HEK293T (cell line): ENCODE results near the gene DNAJC11.
A peak's percentile ranks its signal among the peaks of the same experiment; 100 is the strongest.

Experiments used
- CTCF ChIA-PET: fragments of 350-600 bp; formaldehyde crosslinking; extraction: SDS; loops from one replicate; lab custom pipeline; 2021; ENCODE audit warnings: antibody characterized with exemption, inconsistent platforms; lab: Yijun Ruan, JAX
- POLR2A ChIA-PET: fragments of 350-600 bp; formaldehyde crosslinking; extraction: SDS; loops from one replicate; lab custom pipeline; 2020; ENCODE audit warnings: antibody characterized with exemption, inconsistent platforms; lab: Yijun Ruan, JAX
- DNase-seq: peaks from one replicate; pipeline ENCODE4 v3.0.0; 2012; ENCODE audit warnings: mixed read lengths; ENCODE audit errors: extremely low spot score
- ARNT ChIP-seq: fragments of 450-650 bp; IDR thresholded peaks from 2 replicates; pipeline ENCODE4 v1.6.1; 2017; ENCODE audit warnings: mild to moderate bottlenecking
- BHLHE40 ChIP-seq: fragments of 450-650 bp; IDR thresholded peaks from 2 replicates; pipeline ENCODE4 v1.6.1; 2016; ENCODE audit warnings: mild to moderate bottlenecking, moderate library complexity, borderline replicate concordance
- CTBP1 ChIP-seq: fragments of 450-650 bp; IDR thresholded peaks from 2 replicates; pipeline ENCODE4 v1.6.1; 2016; ENCODE audit warnings: borderline replicate concordance
- ELF4 ChIP-seq: fragments of 450-650 bp; IDR thresholded peaks from 2 replicates; pipeline ENCODE4 v1.6.1; 2017; ENCODE audit warnings: antibody characterized with exemption
- FOXA1 ChIP-seq: fragments of 450-650 bp; IDR thresholded peaks from 2 replicates; pipeline ENCODE4 v1.6.1; 2016; ENCODE audit warnings: mild to moderate bottlenecking
- FOXK2 ChIP-seq: fragments of 450-650 bp; IDR thresholded peaks from 2 replicates; pipeline ENCODE4 v1.6.1; 2016; ENCODE audit warnings: mild to moderate bottlenecking
- FOXM1 ChIP-seq: fragments of 450-650 bp; IDR thresholded peaks from 2 replicates; pipeline ENCODE4 v1.6.1; 2017; ENCODE audit warnings: mild to moderate bottlenecking, borderline replicate concordance
- HDGF ChIP-seq: fragments of 450-650 bp; IDR thresholded peaks from 2 replicates; pipeline ENCODE4 v1.6.1; 2017; ENCODE audit warnings: antibody characterized with exemption, borderline replicate concordance
- L3MBTL2 ChIP-seq: fragments of 450-650 bp; conservative IDR thresholded peaks from 2 replicates; pipeline ENCODE4 v1.6.1; 2016; ENCODE audit warnings: mild to moderate bottlenecking
- LEF1 ChIP-seq: fragments of 450-650 bp; IDR thresholded peaks from 2 replicates; pipeline ENCODE4 v1.6.1; 2017; ENCODE audit warnings: mild to moderate bottlenecking, borderline replicate concordance
- NFRKB ChIP-seq: fragments of 450-650 bp; IDR thresholded peaks from 2 replicates; pipeline ENCODE4 v1.6.1; 2016; ENCODE audit warnings: mild to moderate bottlenecking, moderate library complexity
- PKNOX1 ChIP-seq: fragments of 450-650 bp; IDR thresholded peaks from 2 replicates; pipeline ENCODE4 v1.6.1; 2016
- SP1 ChIP-seq: fragments of 450-650 bp; IDR thresholded peaks from 2 replicates; pipeline ENCODE4 v1.6.1; 2017
- SUZ12 ChIP-seq: fragments of 450-650 bp; IDR thresholded peaks from 2 replicates; pipeline ENCODE4 v1.6.1; 2016; ENCODE audit warnings: mild to moderate bottlenecking
- TARDBP ChIP-seq: fragments of 450-650 bp; IDR thresholded peaks from 2 replicates; pipeline ENCODE4 v1.6.1; 2016
- ZNF384 ChIP-seq: fragments of 450-650 bp; IDR thresholded peaks from 2 replicates; pipeline ENCODE4 v1.6.1; 2016

DNAJC11 gene

GRCh38 chr1:6635161-6635909 lies 66.3 kb downstream of the DNAJC11 start:
- CTCF ChIA-PET: interaction anchor here (0.5 to 0.8 kb wide), 5 partner anchors 9 to 280 kb away, joined by 3 to 4 read pairs (median 3); no protein-coding TSS in a partner anchor
- TF ChIP-seq LEF1 (no peak), FOXA1 (no peak)
- no peak for DNase-seq
- POLR2A ChIA-PET: interaction anchor here (0.7 to 1.1 kb wide), 2 partner anchors 20 to 32 kb away, joined by 3 to 5 read pairs; partner anchors contain the start of gene KLHL21

GRCh38 chr1:6634371-6635052 lies 67.1 kb downstream of the DNAJC11 start:
- POLR2A ChIA-PET: interaction anchor here (0.7 to 1.1 kb wide), 2 partner anchors 19 to 31 kb away, joined by 3 to 5 read pairs; partner anchors contain the start of gene KLHL21
- TF ChIP-seq FOXK2: no peak
- no peak for TF ChIP-seq ZNF384
- no peak for TF ChIP-seq ARNT
- no peak for TF ChIP-seq PKNOX1
- TF ChIP-seq FOXM1: no peak
- TF ChIP-seq SUZ12: no peak
- no peak for TF ChIP-seq NFRKB
- no peak for TF ChIP-seq ELF4
- TF ChIP-seq BHLHE40: no peak
- TF ChIP-seq FOXA1: no peak
- DNase-seq: peak; percentile 54
- CTCF ChIA-PET: interaction anchor here (0.6 to 0.8 kb wide), 5 partner anchors 9 to 279 kb away, joined by 3 to 4 read pairs (median 3); no protein-coding TSS in a partner anchor

GRCh38 chr1:6632588-6633514 lies 68.8 kb downstream of the DNAJC11 start:
- POLR2A ChIA-PET: interaction anchor here (0.6 kb wide), 1 partner anchor 53 kb away, joined by 4 read pairs; the partner anchor contains the start of gene ZBTB48
- CTCF ChIA-PET: no interaction called here
- DNase-seq: no peak
- TF ChIP-seq CTBP1: no peak
- no peak for TF ChIP-seq LEF1
- no peak for TF ChIP-seq ELF4
- no peak for TF ChIP-seq L3MBTL2
- TF ChIP-seq BHLHE40: no peak
- TF ChIP-seq FOXA1: no peak
- no peak for TF ChIP-seq FOXM1
- TF ChIP-seq SUZ12: no peak
- no peak for TF ChIP-seq SP1
- no peak for TF ChIP-seq ZNF384
- no peak for TF ChIP-seq ARNT
- TF ChIP-seq HDGF: no peak
- no peak for TF ChIP-seq TARDBP
- TF ChIP-seq PKNOX1: no peak
- TF ChIP-seq NFRKB: no peak
- no peak for TF ChIP-seq FOXK2

GRCh38 chr1:6631058-6631457 lies 70.6 kb downstream of the DNAJC11 start:
- CTCF ChIA-PET: no interaction called here
- DNase-seq: no peak
- TF ChIP-seq PKNOX1 (no peak), ZNF384 (no peak), SUZ12 (no peak), TARDBP (no peak), NFRKB (no peak), LEF1 (no peak), ELF4 (no peak), L3MBTL2 (no peak), ARNT (no peak)
- POLR2A ChIA-PET: no interaction called here

- POLR2A ChIA-PET: no interaction called here
- CTCF ChIA-PET: interaction anchor here (0.6 kb wide), 2 partner anchors 55 to 283 kb away, joined by 3 read pairs; no protein-coding TSS in a partner anchor
Measured at GRCh38 chr1:6630027-6630426, 71.6 kb downstream of the DNAJC11 start.

More at GRCh38 chr1:6630027-6630426, 71.6 kb downstream of the DNAJC11 start:
- DNase-seq: no peak
- TF ChIP-seq HDGF (no peak), FOXM1 (no peak), ELF4 (no peak), ARNT (no peak), ZNF384 (no peak), LEF1 (no peak), NFRKB (no peak), FOXA1 (no peak), L3MBTL2 (no peak), PKNOX1 (no peak), BHLHE40 (no peak), CTBP1 (no peak), TARDBP (no peak)
